ENCODE results near the gene SBF1.

DNA sequence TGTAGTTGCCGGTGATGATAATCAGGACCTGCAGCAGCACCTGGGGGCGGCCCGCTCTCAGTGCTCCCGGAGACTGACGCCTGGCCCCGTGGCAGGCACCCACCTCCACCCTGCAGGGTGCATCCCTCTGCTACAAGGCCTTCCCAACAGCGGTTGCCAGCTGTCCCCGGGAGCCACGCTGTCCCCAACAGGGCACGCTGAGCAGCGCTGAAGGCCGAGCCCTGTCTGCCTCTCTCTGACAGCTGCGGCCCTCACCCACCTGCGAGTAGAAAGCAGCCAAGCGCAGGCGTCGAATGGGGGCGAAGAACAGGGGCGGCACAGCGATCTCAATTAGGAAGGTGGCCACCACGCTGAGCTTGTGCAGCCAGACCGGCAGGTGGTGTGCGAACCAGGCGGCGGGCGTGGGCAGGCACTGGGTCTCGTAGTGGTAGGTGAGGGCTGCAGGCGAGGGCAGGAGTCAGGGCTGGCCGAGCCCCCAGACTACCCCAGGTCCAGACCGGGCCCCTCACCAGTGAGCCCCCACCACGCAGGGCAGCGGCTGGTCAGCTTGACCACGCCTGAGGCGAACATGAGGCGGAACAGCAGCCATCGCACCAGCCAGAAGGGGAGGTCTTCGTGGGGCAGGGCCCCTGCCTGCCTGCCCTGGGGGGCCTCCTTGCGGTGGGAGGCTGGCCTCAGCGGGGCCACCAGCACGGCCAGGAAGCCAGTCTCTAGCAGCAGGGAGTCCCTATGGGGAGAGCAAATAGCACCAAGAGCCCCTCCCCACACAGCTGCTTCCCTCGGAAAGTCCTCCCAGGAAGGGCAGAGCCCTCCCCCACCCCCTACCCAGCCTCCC lies 31.2 kb upstream of the SBF1 start:
- no peak for TF ChIP-seq RAD21 (IDR thresholded peaks at IDR 0.05)
- no peak for TF ChIP-seq YY1 (IDR thresholded peaks at IDR 0.05)
- TF ChIP-seq, protein P1, sequence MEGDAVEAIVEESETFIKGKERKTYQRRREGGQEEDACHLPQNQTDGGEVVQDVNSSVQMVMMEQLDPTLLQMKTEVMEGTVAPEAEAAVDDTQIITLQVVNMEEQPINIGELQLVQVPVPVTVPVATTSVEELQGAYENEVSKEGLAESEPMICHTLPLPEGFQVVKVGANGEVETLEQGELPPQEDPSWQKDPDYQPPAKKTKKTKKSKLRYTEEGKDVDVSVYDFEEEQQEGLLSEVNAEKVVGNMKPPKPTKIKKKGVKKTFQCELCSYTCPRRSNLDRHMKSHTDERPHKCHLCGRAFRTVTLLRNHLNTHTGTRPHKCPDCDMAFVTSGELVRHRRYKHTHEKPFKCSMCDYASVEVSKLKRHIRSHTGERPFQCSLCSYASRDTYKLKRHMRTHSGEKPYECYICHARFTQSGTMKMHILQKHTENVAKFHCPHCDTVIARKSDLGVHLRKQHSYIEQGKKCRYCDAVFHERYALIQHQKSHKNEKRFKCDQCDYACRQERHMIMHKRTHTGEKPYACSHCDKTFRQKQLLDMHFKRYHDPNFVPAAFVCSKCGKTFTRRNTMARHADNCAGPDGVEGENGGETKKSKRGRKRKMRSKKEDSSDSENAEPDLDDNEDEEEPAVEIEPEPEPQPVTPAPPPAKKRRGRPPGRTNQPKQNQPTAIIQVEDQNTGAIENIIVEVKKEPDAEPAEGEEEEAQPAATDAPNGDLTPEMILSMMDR (IDR thresholded peaks at IDR 0.05; ENCODE audit: low read depth, low read length, missing input control): no peak
- no peak for TF ChIP-seq EGR1 (IDR thresholded peaks at IDR 0.05; ENCODE audit: low read depth in 2 of 2)
- TF ChIP-seq SP1 (IDR thresholded peaks at IDR 0.05): no peak
- no peak for TF ChIP-seq TAF1 (conservative IDR thresholded peaks at IDR 0.05)
- TF ChIP-seq HNF4A (conservative IDR thresholded peaks at IDR 0.05): no peak
- TF ChIP-seq, protein P2, sequence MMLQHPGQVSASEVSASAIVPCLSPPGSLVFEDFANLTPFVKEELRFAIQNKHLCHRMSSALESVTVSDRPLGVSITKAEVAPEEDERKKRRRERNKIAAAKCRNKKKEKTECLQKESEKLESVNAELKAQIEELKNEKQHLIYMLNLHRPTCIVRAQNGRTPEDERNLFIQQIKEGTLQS (IDR thresholded peaks at IDR 0.05): no peak
- TF ChIP-seq MAX (IDR thresholded peaks at IDR 0.05): no peak
- no peak for TF ChIP-seq GABPA (IDR thresholded peaks at IDR 0.05 in 1 of 2, conservative IDR thresholded peaks at IDR 0.05 in 1 of 2)
- TF ChIP-seq, protein P3, sequence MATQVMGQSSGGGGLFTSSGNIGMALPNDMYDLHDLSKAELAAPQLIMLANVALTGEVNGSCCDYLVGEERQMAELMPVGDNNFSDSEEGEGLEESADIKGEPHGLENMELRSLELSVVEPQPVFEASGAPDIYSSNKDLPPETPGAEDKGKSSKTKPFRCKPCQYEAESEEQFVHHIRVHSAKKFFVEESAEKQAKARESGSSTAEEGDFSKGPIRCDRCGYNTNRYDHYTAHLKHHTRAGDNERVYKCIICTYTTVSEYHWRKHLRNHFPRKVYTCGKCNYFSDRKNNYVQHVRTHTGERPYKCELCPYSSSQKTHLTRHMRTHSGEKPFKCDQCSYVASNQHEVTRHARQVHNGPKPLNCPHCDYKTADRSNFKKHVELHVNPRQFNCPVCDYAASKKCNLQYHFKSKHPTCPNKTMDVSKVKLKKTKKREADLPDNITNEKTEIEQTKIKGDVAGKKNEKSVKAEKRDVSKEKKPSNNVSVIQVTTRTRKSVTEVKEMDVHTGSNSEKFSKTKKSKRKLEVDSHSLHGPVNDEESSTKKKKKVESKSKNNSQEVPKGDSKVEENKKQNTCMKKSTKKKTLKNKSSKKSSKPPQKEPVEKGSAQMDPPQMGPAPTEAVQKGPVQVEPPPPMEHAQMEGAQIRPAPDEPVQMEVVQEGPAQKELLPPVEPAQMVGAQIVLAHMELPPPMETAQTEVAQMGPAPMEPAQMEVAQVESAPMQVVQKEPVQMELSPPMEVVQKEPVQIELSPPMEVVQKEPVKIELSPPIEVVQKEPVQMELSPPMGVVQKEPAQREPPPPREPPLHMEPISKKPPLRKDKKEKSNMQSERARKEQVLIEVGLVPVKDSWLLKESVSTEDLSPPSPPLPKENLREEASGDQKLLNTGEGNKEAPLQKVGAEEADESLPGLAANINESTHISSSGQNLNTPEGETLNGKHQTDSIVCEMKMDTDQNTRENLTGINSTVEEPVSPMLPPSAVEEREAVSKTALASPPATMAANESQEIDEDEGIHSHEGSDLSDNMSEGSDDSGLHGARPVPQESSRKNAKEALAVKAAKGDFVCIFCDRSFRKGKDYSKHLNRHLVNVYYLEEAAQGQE (IDR thresholded peaks at IDR 0.05): no peak
- TF ChIP-seq FOXA1 (IDR thresholded peaks at IDR 0.05): no peak
- no peak for TF ChIP-seq JUND (IDR thresholded peaks at IDR 0.05)
- TF ChIP-seq, protein P4, sequence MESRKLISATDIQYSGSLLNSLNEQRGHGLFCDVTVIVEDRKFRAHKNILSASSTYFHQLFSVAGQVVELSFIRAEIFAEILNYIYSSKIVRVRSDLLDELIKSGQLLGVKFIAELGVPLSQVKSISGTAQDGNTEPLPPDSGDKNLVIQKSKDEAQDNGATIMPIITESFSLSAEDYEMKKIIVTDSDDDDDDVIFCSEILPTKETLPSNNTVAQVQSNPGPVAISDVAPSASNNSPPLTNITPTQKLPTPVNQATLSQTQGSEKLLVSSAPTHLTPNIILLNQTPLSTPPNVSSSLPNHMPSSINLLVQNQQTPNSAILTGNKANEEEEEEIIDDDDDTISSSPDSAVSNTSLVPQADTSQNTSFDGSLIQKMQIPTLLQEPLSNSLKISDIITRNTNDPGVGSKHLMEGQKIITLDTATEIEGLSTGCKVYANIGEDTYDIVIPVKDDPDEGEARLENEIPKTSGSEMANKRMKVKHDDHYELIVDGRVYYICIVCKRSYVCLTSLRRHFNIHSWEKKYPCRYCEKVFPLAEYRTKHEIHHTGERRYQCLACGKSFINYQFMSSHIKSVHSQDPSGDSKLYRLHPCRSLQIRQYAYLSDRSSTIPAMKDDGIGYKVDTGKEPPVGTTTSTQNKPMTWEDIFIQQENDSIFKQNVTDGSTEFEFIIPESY (IDR thresholded peaks at IDR 0.05): no peak
